IgD-negative memory B cell (primary cell): ENCODE results near the gene ZFP3. TPM values are rescaled to one million over a fixed set of nuclear protein-coding genes. Genes with fewer than 3 reads are reported as not detected.
"Not testable (repeated sequence)": the region's sequence is repeated elsewhere in the genome, so short reads cannot be mapped to it uniquely, and the experiment has no call there.

Source experiments
- H3K27ac Mint-ChIP-seq, 3 donors: one replicate each; pipeline ENCODE4 v1.8.0; 2020 to 2022; ENCODE audit warnings: mild to moderate bottlenecking in 3 of 3, mixed read lengths in 3 of 3, moderate library complexity in 1 of 3
- H3K27me3 Mint-ChIP-seq: one replicate; pipeline ENCODE4 v1.8.0; 2021; ENCODE audit warnings: mixed read lengths
- H3K36me3 Mint-ChIP-seq: one replicate; pipeline ENCODE4 v1.8.0; 2020; ENCODE audit warnings: mild to moderate bottlenecking, mixed read lengths
- H3K4me1 Mint-ChIP-seq, 3 donors: one replicate each; pipeline ENCODE4 v1.8.0; 2020 to 2022; ENCODE audit warnings: mixed read lengths in 3 of 3, mild to moderate bottlenecking in 1 of 3
- H3K4me3 Mint-ChIP-seq, 4 donors: one replicate each; pipeline ENCODE4 v1.8.0; 2020 to 2022; ENCODE audit warnings: mild to moderate bottlenecking in 4 of 4, mixed read lengths in 4 of 4, moderate library complexity in 3 of 4
- H3K9me3 Mint-ChIP-seq, 3 donors: one replicate each; pipeline ENCODE4 v1.8.0; 2020 to 2021; ENCODE audit warnings: mixed read lengths in 3 of 3, mild to moderate bottlenecking in 1 of 3
- polyA plus RNA-seq: library from polyadenylated mRNA; unstranded; fragments of 300-500 nt; fragmentation: Illumina TruSeq; gene quantifications from one replicate; pipeline ENCODE4 v1.2.3, GENCODE V29; 2021

The ZFP3 gene
- polyA plus RNA-seq, 1 donor from 2014 or later, result 1.4 TPM

DNA sequence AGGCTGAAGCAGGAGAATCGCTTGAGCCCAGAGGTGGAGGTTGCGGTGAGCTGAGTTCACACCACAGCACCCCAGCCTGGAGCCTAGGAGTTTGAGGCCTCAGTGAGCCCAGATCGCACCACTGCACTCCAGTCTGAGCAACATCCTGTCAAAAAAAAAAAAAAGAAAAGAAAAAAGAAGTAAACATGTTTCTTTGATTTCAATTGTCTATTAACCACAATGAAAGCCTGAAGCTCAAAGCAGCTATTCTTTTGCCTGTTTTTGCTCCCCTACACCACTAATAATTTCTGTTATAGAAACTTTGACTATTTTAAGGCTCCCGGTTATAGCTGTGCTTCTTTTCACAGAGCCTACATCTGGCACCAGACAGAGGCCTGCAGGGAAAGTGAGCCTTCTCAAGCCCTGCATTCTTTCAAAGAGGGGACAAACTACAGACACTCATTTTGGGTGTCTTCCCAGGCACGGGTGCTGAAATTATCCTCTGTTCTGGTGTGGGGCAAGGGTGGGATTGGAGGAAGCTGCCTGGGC is 28.9 kb upstream of the ZFP3 start:
- H3K27ac Mint-ChIP-seq, result peak overlapping the region; percentile 93 to 99 (median 97)
- no peaks in the 10 kb centered on the region for H3K9me3 Mint-ChIP-seq
- no peaks in the 10 kb centered on the region for H3K36me3 Mint-ChIP-seq
- H3K27me3 Mint-ChIP-seq, result no peaks in the 10 kb centered on the region
- peak overlapping the region in 3 of 4 donors; percentile 2 to 83 (median 81) for H3K4me3 Mint-ChIP-seq
- H3K4me1 Mint-ChIP-seq, result peaks cover 15 to 27% (median 24%) of the 10 kb centered on the region in 3 donors

DNA sequence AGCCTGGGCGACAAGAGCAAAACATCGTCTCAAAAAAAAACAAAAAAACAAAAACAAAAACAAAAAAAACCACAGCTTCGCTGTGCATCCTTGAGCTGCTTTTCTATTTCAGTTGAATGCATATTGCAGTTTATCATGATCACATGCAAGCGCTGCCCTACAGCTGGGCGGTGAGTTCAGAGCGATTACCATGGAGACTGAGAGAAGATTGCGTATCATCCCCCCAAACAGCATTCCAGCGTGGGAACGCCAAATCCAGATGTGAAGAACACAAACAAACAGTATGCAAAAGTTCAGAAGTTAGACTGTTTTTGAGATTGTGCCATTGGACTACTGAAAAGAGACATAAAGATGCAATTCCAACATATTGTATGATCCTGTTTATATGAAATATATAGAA is 28.0 kb upstream of the ZFP3 start:
- peak overlapping the region in 1 of 4 donors; percentile 12 for H3K4me3 Mint-ChIP-seq

DNA sequence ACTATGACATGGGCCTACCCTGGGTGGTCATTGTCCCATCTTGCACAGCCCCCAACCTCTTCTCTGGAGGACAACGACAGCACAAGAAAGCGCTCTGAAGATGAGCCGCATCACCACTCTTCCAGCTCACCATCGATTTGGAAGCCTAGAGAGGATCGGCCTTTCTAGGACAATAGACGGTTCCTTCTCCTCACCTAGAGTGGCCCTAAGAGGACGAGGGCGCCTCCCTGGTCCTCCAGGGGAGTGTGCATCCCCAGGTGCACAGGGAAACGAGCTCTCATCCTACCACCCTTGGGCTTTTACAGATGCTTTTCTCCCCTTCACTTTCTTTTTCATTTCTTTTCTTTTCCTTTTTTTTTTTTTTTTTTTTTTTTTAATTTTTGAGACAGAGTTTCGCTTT is 22.7 kb upstream of the ZFP3 start:
- Mint-ChIP-seq H3K27me3 (no peaks in the 10 kb centered on the region), H3K4me3 (no peak overlapping the region)

More for the DNA sequence above, 28.0 kb upstream of the ZFP3 start:
- Mint-ChIP-seq H3K4me1 (peaks cover 15 to 27% (median 24%) of the 10 kb centered on the region in 3 donors), H3K27me3 (no peaks in the 10 kb centered on the region), H3K27ac (peak overlapping the region in 2 of 3 donors; percentile 39 to 93), H3K36me3 (no peaks in the 10 kb centered on the region), H3K9me3 (no peaks in the 10 kb centered on the region)

DNA sequence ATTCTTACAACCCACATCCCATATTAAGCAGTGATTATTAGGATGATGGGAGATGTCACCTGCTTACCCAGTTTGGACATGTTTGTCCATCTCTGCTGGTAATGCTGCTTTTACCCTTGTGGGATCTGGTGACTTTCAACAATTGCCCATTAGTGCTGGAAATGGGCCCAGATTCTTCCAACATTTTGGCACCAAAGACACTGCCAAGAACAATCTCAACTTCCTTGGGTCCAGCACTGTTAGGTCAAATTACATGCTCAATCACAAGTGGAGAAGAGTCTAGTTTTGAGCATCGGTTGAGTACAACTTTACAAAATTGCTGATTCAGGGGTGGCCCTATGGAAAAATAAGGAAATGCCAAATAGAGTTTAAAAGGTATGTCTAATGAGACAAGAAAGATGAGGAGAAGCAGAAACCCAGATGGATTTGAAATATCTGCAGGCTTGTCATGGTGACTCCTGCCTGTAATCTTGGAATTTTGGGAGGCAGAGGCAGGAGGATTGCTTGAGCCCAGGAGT is 13.0 kb upstream of the ZFP3 start:
- H3K27ac Mint-ChIP-seq, result no peak overlapping the region
- no peaks in the 10 kb centered on the region for H3K9me3 Mint-ChIP-seq
- H3K4me1 Mint-ChIP-seq, result peaks cover 0 to 7% (median 2%) of the 10 kb centered on the region in 3 donors
- no peaks in the 10 kb centered on the region for H3K36me3 Mint-ChIP-seq
- peaks cover 2% of the 10 kb centered on the region for H3K27me3 Mint-ChIP-seq
- H3K4me3 Mint-ChIP-seq, result no peak overlapping the region

More for the DNA sequence above, 22.7 kb upstream of the ZFP3 start:
- H3K36me3 Mint-ChIP-seq, result no peaks in the 10 kb centered on the region
- no peaks in the 10 kb centered on the region for H3K9me3 Mint-ChIP-seq
- H3K27ac Mint-ChIP-seq, result no peak overlapping the region
- peaks cover 8 to 13% (median 9%) of the 10 kb centered on the region in 3 donors for H3K4me1 Mint-ChIP-seq

DNA sequence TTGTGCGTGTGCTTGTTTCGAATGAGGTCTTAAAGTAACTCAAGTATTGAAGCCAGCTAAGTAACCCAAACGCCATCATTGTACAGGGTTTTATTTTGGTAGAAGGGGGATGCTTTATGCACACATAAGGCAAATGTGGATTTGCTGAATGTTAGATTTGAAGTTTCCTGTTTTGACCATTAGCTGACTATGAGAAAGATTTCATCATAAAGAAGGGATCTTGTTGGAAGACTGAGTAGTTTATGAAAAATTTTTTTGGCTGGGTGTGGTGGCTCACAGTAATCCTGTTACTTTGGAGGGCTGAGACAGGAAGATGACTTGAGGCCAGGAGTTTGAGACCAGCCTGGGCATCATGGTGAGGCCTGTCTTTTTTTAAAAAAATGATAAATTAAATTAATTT is 10.0 kb upstream of the ZFP3 start:
- no peaks in the 10 kb centered on the region for H3K36me3 Mint-ChIP-seq
- H3K4me1 Mint-ChIP-seq, result no peaks in the 10 kb centered on the region
- no peaks in the 10 kb centered on the region for H3K9me3 Mint-ChIP-seq
- H3K27me3 Mint-ChIP-seq, result peaks cover 2% of the 10 kb centered on the region
- no peak overlapping the region for H3K27ac Mint-ChIP-seq
- no peak overlapping the region for H3K4me3 Mint-ChIP-seq

DNA sequence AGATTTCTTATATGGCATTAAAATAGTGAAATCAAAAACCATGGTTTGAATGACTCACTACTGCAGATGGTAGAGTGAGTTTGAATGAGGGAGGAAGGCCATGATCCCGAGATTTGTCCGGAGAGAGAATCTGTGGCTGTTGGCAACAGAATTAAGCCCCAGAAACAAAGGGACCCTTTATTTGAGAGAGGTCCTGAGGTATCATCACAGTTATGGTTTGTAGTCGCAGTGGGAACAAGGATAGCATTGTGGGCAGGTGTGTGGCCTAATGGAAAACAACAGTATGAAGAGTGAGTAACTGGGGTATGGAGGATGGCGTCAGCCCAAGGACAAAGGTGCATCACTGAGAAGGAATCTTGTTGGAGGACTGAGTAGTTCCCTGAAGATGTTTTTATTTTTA is 8.5 kb upstream of the ZFP3 start:
- no peaks in the 10 kb centered on the region for H3K9me3 Mint-ChIP-seq
- H3K27ac Mint-ChIP-seq, result no peak overlapping the region
- H3K36me3 Mint-ChIP-seq, result no peaks in the 10 kb centered on the region
- H3K4me1 Mint-ChIP-seq, result no peaks in the 10 kb centered on the region
- H3K4me3 Mint-ChIP-seq, result peak overlapping the region in 1 of 4 donors; percentile 54
- peaks cover 2% of the 10 kb centered on the region for H3K27me3 Mint-ChIP-seq

DNA sequence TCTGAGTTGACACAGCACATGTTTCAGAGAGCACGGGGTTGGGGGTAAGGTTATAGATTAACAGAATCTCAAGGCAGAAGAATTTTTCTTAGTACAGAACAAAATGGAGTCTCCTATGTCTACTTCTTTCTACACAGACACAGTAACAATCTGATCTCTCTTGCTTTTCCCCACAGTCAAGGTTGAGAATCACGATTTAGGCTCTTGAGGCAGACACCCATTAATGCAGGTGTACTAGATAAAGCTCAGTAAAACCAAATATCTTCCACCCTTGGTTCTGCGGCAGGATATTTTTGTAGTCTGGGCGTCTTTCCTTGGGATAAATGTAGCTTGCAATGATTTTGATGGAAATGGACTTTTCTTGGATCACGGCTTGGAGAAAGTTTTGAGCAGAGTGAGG is 2.8 kb upstream of the ZFP3 start:
- not testable (repeated sequence) for H3K27me3 Mint-ChIP-seq, H3K36me3 Mint-ChIP-seq, H3K9me3 Mint-ChIP-seq, H3K27ac Mint-ChIP-seq
- Mint-ChIP-seq H3K4me3 (peak overlapping the region in 2 of 4 donors; percentile 18 to 74), H3K4me1 (peaks cover 9 to 15% (median 14%) of the 10 kb centered on the region in 3 donors)

DNA sequence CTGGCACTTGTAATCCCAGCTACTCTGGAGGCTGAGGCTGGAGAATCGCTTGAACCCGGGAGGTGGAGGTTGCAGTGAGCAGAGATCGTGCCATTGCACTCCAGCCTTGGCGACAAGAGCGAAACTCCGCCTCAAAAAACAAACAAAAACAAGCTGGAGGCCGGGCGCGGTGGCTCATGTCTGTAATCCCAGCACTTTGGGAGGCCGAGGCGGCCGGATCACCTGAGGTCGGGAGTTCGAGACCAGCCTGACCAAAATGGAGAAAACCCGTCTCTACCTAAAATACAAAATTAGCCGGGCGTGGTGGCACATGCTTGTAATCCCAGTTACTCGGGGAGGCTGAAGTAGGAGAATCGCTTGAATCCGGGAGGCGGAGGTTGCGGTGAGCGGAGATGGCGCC is 992 bp upstream of the ZFP3 start:
- not testable (repeated sequence) for H3K9me3 Mint-ChIP-seq, H3K36me3 Mint-ChIP-seq, H3K27me3 Mint-ChIP-seq
- Mint-ChIP-seq H3K4me1 (peaks cover 9 to 20% (median 14%) of the 10 kb centered on the region in 3 donors), H3K4me3 (peak overlapping the region; percentile 87 to 98 (median 96)), H3K27ac (peak overlapping the region in 1 of 3 donors; percentile 51)

DNA sequence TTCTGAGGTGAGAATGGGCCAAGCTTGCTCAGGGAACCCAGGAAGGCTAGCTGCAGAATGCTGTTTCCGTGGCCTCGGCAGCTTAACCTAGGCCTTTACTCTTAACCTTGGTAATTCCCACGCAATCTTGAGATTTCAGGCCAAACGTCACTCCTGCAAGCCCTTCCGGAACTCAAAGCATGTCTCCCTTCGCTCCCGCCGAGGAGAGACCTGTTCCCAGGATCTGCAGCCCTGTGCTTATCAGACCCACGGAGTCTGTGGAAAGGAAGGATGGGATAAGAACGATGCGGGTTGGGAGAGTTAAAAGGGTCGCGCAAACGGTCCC is 524 bp upstream of the ZFP3 start:
- peaks cover 7% of the 10 kb centered on the region for H3K36me3 Mint-ChIP-seq

DNA sequence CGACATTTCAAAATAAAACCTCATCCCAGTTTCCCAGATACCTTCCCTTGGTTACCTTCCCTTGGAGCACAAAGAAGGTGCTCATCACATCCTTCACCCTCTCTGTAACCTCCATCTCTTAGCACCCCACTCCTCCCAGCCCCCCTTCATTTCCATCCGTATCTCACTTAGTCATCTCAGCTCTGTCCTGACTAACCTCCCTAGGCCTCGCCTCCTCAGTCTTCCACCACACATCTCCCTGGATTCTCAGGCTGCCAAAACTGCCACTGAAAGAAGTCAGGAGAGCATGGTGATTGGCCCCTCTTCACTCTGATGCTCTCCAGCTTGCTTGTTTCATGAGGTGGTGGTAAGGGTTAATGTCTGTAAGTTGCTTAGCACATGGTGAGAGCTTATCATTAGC is 2.3 kb downstream of the ZFP3 start:
- peaks cover 5 to 11% (median 9%) of the 10 kb centered on the region in 3 donors for H3K9me3 Mint-ChIP-seq
- H3K4me3 Mint-ChIP-seq, result peak overlapping the region in 1 of 4 donors; percentile 53
- no peaks in the 10 kb centered on the region for H3K27me3 Mint-ChIP-seq
- H3K27ac Mint-ChIP-seq, result no peak overlapping the region
- H3K36me3 Mint-ChIP-seq, result peaks cover 19% of the 10 kb centered on the region
- H3K4me1 Mint-ChIP-seq, result peaks cover 14 to 24% (median 16%) of the 10 kb centered on the region in 3 donors

More for the DNA sequence above, 524 bp upstream of the ZFP3 start:
- Mint-ChIP-seq H3K27me3 (no peaks in the 10 kb centered on the region), H3K4me1 (peaks cover 9 to 20% (median 14%) of the 10 kb centered on the region in 3 donors), H3K27ac (peak overlapping the region; percentile 51 to 97 (median 63)), H3K4me3 (peak overlapping the region; percentile 87 to 98 (median 96)), H3K9me3 (peaks cover under 1 to 3% (median 1%) of the 10 kb centered on the region in 3 donors)

DNA sequence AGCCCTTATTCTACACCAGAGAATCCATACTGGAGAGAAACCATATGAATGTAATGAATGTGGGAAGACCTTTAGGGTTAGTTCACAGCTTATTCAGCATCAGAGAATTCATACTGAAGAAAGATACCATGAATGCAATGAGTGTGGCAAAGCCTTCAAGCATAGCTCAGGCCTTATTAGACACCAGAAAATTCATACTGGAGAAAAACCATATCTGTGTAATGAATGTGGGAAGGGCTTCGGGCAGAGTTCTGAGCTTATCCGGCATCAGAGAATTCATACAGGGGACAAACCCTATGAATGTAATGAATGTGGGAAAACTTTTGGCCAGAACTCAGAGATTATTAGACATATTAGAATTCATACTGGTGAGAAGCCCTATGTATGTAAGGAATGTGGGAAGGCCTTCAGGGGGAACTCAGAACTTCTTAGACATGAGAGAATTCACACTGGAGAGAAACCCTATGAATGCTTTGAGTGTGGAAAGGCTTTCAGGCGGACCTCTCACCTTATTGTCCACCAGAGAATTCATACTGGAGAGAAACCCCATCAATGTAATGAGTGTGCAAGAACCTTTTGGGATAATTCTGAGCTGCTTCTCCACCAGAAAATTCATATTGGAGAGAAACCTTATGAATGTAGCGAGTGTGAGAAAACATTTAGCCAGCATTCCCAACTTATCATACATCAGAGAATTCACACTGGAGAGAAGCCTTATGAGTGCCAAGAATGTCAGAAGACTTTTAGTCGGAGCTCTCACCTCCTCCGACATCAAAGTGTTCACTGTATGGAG is 14.1 kb downstream of the ZFP3 start:
- H3K27ac Mint-ChIP-seq, result no peak overlapping the region
- peak overlapping the region in 1 of 4 donors; percentile 22 for H3K4me3 Mint-ChIP-seq
- H3K4me1 Mint-ChIP-seq, result peaks cover 3 to 6% (median 4%) of the 10 kb centered on the region in 3 donors
- H3K9me3 Mint-ChIP-seq, result peaks cover 24 to 48% (median 42%) of the 10 kb centered on the region in 3 donors
- H3K36me3 Mint-ChIP-seq, result peaks cover 37% of the 10 kb centered on the region
- peaks cover 4% of the 10 kb centered on the region for H3K27me3 Mint-ChIP-seq

DNA sequence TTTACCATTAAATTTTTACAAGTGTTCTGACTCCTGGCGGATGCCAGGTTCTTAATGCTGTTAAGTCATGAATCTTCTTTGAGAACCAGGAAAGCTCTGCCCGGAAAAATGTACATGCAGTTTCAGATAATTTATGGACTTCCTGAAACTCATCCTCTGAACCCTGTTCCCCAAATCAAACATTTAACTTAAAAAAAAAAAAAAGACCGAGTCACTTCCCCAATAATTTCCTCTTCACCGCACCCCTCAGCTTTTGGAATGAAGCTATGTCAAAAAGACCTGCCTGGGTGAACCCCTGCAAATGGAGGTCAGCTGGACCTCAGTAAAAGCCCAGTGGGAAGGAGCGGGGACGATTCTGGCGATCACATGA is 18.4 kb downstream of the ZFP3 start:
- H3K27ac Mint-ChIP-seq, result peak overlapping the region in 1 of 3 donors; percentile 68
- peaks cover 4% of the 10 kb centered on the region for H3K27me3 Mint-ChIP-seq
- H3K4me1 Mint-ChIP-seq, result peaks cover 2 to 5% (median 4%) of the 10 kb centered on the region in 3 donors
- H3K4me3 Mint-ChIP-seq, result peak overlapping the region; percentile 79 to 93 (median 84)
- H3K36me3 Mint-ChIP-seq, result peaks cover 9% of the 10 kb centered on the region
- H3K9me3 Mint-ChIP-seq, result peaks cover 10 to 31% (median 29%) of the 10 kb centered on the region in 3 donors

DNA sequence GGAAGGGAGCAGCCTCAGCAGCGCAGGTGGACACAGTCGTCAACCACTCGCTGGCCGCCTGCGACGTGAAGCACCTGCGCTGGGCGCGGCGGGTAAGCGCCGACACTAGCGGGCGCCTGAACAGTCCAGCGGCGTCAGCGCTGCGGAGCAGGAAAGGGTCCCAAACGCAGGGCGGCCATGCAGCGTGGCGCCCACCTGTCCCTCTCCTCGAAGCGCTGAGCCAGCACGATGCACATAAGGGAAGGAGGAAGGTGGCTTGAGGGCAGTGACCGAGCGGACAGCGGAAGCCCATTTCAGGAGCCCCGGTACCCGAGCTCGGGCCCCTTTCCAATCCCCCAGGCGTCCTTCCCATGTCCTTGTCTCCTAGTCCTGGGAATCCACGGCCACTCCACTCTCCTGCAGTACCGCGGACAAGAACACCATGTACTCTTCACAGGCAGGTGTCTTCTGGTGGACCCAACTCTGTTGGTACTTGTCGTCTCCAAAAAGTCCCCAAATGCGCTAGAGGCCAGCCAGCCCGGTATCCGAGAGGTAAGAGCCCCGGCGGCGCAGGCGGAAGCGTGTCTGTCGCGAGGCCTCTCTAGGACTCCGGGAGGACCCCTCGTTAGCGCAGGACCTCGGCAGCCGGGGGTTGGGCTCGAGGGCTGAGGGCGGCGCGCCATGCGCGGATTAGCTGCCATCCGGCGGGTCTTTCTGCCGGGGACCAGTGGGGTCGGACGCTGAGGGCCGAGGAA is 19.0 kb downstream of the ZFP3 start:
- peaks cover 5% of the 10 kb centered on the region for H3K36me3 Mint-ChIP-seq
- H3K9me3 Mint-ChIP-seq, result peaks cover 10 to 26% (median 23%) of the 10 kb centered on the region in 3 donors
- peaks cover 4% of the 10 kb centered on the region for H3K27me3 Mint-ChIP-seq
- peak overlapping the region in 2 of 3 donors; percentile 68 to 80 for H3K27ac Mint-ChIP-seq
- H3K4me1 Mint-ChIP-seq, result peaks cover 2 to 5% (median 4%) of the 10 kb centered on the region in 3 donors
- peak overlapping the region; percentile 79 to 93 (median 89) for H3K4me3 Mint-ChIP-seq

DNA sequence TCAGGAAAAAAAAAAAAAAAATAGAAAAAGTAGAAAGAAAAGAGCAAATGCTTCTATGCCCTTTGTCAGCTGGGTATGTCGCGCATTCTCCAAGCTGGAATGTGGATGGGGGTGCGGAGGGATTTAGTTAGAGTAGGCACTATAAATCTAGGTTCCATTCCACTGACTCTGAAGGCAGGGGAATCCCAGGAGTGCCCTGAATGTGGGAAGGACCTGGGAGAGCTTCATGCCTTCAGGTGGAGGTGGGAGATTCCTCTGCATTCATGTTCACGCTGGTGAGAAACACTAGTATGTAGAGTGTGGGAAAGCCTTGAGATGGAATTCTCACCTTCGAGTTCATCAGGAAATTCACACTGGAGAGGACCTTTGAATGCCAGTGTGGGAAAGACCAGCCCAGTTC is 21.0 kb downstream of the ZFP3 start:
- H3K36me3 Mint-ChIP-seq, result peaks cover 5% of the 10 kb centered on the region
- H3K9me3 Mint-ChIP-seq, result peaks cover 4 to 15% (median 12%) of the 10 kb centered on the region in 3 donors
- H3K27ac Mint-ChIP-seq, result no peak overlapping the region
- peaks cover 2 to 5% (median 4%) of the 10 kb centered on the region in 3 donors for H3K4me1 Mint-ChIP-seq
- peak overlapping the region in 3 of 4 donors; percentile 34 to 79 (median 39) for H3K4me3 Mint-ChIP-seq
- H3K27me3 Mint-ChIP-seq, result peaks cover 4% of the 10 kb centered on the region

DNA sequence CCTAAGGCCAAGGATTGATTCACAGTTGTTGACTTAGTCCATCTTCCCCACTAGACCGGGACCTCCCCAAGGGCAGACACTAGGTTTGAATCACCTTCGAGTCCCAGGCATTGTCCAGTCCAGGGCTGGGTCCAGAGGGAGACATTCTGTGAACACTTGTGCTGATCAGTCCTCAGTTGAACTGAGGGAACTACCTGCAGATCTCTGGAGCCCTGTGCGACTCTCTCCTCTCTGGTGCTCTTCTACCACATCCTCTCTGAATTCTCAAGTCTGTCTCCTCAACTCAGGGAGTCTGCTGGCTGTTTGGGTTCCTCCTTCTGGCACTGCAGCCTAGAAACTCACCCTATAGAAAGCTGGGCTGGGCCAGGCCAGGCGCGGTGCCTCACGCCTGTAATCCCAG is 22.6 kb downstream of the ZFP3 start:
- H3K27me3 Mint-ChIP-seq, result peaks cover 4% of the 10 kb centered on the region
- peaks cover 5 to 10% (median 7%) of the 10 kb centered on the region in 3 donors for H3K9me3 Mint-ChIP-seq
- peaks cover 2 to 5% (median 2%) of the 10 kb centered on the region in 3 donors for H3K4me1 Mint-ChIP-seq
- peaks cover 6% of the 10 kb centered on the region for H3K36me3 Mint-ChIP-seq
- H3K4me3 Mint-ChIP-seq, result peak overlapping the region in 1 of 4 donors; percentile 45
- H3K27ac Mint-ChIP-seq, result peak overlapping the region in 2 of 3 donors; percentile 29 to 71
